ENCODE results near the gene GAS7.

DNA sequence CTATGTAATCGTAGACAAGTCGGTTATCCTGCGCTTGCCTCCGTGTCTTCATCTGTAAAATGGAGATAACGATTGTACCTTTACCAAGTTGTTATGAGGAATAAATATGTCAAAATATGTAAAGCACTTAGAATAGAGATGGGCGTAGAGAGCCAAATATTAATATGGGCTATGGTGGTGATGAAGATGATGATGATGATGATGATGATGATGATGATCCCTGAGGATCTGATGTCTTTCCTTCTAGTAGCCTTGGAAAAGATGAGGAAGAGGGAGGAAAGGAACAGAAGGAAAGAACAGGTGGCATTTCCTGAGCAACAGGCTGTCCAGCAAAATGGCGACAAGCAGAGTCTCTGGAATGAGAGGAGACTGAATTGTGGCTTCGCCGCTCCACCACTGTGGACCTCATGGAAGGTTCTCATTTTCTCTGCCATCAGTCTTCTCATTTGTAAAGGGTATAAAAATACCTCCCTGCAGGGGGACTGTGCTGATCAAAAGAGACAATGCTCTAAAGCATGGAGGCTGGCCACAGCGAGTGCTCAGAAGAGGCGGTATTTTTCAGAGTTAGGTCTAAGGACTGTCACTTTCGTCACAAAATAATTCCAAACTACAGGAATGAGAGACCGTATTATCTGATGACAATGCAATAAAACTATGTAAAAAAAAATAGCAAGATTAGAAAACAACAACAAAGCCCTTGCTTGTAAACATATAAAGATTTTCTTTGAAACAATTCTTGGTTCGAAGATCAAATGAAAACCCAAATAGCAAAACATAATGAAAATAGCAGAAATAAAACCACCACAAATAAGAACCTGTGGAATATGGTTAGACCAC lies 276.2 kb downstream of the GAS7 start:
- TF ChIP-seq, protein P1, sequence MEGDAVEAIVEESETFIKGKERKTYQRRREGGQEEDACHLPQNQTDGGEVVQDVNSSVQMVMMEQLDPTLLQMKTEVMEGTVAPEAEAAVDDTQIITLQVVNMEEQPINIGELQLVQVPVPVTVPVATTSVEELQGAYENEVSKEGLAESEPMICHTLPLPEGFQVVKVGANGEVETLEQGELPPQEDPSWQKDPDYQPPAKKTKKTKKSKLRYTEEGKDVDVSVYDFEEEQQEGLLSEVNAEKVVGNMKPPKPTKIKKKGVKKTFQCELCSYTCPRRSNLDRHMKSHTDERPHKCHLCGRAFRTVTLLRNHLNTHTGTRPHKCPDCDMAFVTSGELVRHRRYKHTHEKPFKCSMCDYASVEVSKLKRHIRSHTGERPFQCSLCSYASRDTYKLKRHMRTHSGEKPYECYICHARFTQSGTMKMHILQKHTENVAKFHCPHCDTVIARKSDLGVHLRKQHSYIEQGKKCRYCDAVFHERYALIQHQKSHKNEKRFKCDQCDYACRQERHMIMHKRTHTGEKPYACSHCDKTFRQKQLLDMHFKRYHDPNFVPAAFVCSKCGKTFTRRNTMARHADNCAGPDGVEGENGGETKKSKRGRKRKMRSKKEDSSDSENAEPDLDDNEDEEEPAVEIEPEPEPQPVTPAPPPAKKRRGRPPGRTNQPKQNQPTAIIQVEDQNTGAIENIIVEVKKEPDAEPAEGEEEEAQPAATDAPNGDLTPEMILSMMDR (IDR thresholded peaks at IDR 0.05 in 2 of 3, conservative IDR thresholded peaks at IDR 0.05 in 1 of 3; ENCODE audit: control insufficient read depth in 2 of 3, extremely low read depth in 1 of 3, insufficient read depth in 1 of 3, low read depth in 3 of 3, low read length in 3 of 3): no peak
- TF ChIP-seq POLR2AphosphoS5 (IDR thresholded peaks at IDR 0.05; ENCODE audit: low read length): no peak
- TF ChIP-seq BHLHE40 (IDR thresholded peaks at IDR 0.05; ENCODE audit: borderline replicate concordance in 1 of 2, low read depth in 2 of 2, low read length in 1 of 2): no peak
